B cell (primary cell): Measurements from ENCODE around the gene RBM41.

Source experiments
- EZH2 ChIP-seq: IDR thresholded peaks from 2 replicates; pipeline ENCODE4 v1.6.1; 2012; ENCODE audit warnings: borderline replicate concordance, low read depth, mild to moderate bottlenecking, moderate library complexity, low read length; ENCODE audit not compliant: insufficient read depth, poor library complexity, severe bottlenecking
- TF ChIP-seq, protein P1 (sequence below): fragments of 200-600 bp; IDR thresholded peaks from one replicate; pipeline ENCODE4 v1.8.0; 2022; ENCODE audit warnings: antibody characterized with exemption, mild to moderate bottlenecking

DNA sequence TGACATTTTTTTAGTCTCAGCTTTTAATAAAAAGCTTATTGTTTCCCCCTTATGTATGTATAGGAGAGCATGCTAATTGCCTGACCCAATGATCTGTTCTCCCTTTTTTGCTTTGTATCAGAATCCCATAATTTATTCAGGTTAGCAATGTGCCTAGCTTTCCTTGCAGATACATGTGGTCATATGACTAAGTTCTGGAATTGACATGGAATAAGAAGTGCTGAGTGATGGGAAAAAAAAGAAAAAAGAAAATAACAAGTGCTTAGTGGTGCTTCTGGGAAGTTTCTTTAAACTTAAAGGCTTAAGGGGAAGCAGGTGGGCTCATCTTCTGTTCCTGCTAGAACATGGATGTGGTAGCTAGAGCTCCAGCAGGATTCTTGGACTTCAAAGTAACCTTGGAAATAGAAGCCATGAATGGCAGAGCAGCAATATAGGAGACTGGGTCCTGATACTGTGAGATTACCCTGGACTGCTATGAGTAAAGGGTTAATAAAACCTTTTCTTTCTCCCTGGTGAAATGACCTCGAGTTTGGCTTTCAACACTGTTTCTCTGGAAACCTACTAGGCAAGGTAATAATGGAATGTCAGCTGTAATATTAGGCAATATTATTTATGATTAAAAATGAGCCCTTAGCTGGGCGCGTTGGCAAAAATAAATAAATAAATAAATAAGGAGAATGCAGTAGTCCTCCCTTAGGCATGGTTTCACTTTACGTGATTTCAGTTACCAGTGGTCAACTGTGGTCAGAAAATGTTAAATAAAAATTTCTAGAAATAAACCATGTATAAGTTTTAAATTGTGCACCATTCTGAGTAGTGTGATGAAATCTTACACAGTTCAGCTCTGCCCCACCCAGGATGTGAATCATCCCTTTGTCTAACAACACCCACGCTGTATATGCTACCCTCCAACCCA, 16.7 kb upstream of the RBM41 start:
- TF ChIP-seq, protein P1, sequence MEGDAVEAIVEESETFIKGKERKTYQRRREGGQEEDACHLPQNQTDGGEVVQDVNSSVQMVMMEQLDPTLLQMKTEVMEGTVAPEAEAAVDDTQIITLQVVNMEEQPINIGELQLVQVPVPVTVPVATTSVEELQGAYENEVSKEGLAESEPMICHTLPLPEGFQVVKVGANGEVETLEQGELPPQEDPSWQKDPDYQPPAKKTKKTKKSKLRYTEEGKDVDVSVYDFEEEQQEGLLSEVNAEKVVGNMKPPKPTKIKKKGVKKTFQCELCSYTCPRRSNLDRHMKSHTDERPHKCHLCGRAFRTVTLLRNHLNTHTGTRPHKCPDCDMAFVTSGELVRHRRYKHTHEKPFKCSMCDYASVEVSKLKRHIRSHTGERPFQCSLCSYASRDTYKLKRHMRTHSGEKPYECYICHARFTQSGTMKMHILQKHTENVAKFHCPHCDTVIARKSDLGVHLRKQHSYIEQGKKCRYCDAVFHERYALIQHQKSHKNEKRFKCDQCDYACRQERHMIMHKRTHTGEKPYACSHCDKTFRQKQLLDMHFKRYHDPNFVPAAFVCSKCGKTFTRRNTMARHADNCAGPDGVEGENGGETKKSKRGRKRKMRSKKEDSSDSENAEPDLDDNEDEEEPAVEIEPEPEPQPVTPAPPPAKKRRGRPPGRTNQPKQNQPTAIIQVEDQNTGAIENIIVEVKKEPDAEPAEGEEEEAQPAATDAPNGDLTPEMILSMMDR: no peak
- no peak for TF ChIP-seq EZH2
